Renal cortex interstitium (tissue), 11 donors: ENCODE data around the gene HES4. TPM values are rescaled to one million over a fixed set of nuclear protein-coding genes. Genes with fewer than 3 reads are reported as not detected.
A peak's percentile ranks its signal among the peaks of the same experiment; 100 is the strongest.
"Not testable (repeated sequence)": the region's sequence is repeated elsewhere in the genome, so short reads cannot be mapped to it uniquely, and the experiment has no call there.

Experiments
- DNase-seq, 11 donors: peaks; one replicate each; pipeline ENCODE4 v3.0.0-alpha.2; 2013; ENCODE audit warnings: low read depth in 9 of 11, low spot score in 4 of 11; ENCODE audit errors: extremely low read depth in 1 of 11
- polyA plus RNA-seq, 3 donors: library from polyadenylated mRNA; unstranded; fragments of 120-200 nt; gene quantifications; one replicate each; pipeline ENCODE4 v1.2.1, GENCODE V29; 2013; ENCODE audit not compliant: insufficient read length in 3 of 3

HES4 gene
- polyA plus RNA-seq, 3 donors, result 17.3 to 50.1 (median 39.7) TPM

DNA sequence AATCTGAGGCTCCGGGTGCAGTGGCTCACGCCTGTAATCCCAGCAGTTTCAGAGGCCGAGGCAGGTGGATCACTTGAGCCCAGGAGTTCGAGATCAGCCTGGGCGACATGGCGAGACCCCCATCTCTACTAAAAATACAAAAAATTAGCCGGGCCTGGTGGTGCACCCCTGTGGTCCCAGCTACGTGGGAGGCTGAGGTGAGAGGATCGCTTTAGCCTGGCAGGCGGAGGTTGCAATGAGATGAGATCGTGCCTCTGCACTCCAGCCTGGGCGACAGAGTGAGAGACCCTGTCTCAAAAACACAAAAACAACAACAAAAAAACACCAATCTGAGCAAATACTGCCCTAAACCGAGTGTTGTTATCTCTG is 12.8 kb upstream of the HES4 start:
- DNase-seq, result not testable (repeated sequence)

GRCh38 chr1:1011396-1011949 is 11.6 kb upstream of the HES4 start:
- DNase-seq, result no peak

GRCh38 chr1:1010131-1010530 is 10.2 kb upstream of the HES4 start:
- not testable (repeated sequence) for DNase-seq

- DNase-seq, result no peak
Measured at GRCh38 chr1:1006305-1007159, 6.6 kb upstream of the HES4 start.

DNA sequence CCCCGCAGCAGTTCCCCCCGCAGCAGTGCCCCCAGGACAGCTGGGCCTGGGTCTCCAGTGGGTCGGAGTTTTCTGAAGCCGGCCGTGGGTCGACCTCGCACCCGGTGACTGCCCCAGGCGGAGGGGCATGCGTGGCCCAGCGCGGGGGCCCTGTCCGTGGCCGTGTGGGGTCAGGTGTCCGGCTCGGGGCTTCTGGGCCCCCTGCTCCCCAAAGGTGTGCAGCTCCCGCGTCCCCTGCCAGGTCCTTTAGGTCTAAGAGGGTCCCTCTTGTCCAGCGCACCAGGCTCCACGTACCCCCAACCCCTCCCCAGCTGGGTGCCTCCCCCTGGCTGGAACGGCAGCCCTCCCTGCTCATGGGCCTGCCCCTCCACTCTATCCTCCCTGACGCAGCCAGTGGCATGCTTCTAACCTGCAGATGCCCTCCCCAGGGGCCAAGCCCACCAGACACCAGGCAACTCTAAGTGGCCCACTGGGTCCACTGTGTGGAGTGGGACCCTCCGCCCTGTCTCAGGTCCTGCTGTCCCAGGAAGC is 5.9 kb upstream of the HES4 start:
- DNase-seq, result no peak

DNA sequence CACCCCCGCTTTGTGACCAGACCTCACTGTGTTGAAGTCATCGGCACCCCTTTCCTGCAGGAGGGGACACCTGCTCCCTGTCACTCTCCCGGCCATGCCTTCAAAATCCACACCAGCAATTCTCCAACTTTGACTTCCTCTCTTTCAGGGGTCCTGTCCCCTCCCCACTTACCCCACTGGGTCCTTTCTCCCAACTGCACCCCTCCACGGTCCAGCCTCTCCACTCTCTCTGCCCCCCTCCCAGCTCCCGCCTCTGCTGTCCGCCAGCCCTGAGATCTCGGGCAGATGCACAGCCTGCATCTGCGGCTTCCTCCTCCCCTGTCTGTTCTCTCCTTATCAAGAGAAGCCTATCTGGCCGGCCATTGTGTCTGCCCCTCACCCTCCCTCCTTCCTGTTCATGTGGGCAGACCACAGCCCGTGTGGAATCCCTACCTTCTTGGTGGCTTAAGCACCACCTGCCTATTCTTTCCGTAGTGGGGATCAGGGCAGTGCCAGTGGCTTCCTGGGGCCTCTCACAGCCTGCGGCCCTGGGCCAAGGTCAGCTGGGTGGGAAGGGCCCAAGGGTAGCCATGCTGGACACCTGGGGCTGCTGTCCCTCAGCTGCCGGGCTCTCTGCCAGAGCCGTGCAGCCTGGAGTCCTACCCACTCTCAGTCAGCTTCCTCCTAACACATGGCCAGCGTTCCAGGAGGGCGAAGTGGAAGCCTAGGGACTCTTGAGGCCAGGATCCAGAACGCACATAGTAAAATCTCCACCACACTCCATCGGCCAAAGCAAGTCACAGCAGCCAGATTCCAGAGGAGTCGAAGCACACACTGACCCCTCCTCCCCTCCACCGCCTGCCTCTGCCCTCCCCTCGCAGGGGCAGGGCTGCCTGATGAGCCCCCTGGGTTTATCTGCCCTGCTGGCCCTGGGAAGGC is 5.1 kb upstream of the HES4 start:
- no peak for DNase-seq

- no peak for DNase-seq
Measured at GRCh38 chr1:1004420-1004779, 4.5 kb upstream of the HES4 start.

- DNase-seq, result no peak
Measured at GRCh38 chr1:1003618-1004419, 3.9 kb upstream of the HES4 start.

GRCh38 chr1:1001057-1001783 is 1.3 kb upstream of the HES4 start:
- DNase-seq, result no peak

GRCh38 chr1:1000357-1001056 is 610 bp upstream of the HES4 start:
- peak in 3 of 11 donors; percentile 68 to 79 (median 72) for DNase-seq

DNA sequence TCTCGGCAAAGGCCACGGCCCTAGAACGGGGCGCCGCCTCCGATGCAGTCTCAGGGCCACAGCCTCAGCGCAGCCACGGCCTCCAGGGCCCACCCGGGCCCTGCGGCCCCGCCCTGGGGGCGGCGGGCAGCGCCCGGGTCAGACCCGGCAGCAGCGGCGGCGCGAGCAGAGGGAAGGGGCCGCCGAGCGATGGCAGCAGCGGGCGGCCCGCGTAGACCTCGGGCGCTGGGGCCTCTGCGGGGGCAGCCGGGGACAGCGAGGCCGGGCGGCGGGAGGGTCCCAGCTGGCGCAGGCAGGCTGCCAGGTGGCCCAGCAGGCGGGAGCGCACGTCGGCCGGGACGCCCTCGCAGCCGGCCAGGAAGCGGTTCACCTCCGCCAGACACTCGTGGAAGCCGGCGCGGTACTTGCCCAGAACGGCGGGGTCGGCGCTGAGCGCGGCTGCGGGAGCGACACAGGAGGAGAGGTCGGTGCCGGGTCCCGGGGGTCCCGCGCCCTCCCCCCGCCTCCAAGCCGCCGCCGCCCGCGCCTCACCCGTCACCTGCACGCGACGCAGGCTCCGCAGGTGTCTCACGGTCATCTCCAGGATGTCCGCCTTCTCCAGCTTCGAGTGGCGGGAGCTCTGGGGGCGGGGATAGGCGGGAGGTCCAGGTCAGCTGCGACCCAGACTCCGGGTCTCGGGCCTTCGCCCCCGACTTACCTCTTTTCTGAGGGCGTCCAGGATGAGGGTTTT is 737 bp downstream of the HES4 start:
- DNase-seq, result no peak

DNA sequence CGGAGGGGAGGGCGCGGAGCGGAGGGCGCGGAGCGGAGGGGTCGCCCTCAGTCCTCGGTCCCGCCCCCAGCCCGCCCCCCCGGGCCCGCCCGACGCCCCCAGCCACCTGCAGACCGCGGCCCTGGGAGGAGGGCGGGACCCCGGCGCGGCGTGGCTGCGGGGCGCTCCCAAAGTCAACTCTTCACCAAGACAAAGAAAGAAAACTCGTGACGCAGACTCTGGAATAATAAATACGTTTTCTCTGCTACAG is 1.2 kb downstream of the HES4 start:
- DNase-seq, result no peak

DNA sequence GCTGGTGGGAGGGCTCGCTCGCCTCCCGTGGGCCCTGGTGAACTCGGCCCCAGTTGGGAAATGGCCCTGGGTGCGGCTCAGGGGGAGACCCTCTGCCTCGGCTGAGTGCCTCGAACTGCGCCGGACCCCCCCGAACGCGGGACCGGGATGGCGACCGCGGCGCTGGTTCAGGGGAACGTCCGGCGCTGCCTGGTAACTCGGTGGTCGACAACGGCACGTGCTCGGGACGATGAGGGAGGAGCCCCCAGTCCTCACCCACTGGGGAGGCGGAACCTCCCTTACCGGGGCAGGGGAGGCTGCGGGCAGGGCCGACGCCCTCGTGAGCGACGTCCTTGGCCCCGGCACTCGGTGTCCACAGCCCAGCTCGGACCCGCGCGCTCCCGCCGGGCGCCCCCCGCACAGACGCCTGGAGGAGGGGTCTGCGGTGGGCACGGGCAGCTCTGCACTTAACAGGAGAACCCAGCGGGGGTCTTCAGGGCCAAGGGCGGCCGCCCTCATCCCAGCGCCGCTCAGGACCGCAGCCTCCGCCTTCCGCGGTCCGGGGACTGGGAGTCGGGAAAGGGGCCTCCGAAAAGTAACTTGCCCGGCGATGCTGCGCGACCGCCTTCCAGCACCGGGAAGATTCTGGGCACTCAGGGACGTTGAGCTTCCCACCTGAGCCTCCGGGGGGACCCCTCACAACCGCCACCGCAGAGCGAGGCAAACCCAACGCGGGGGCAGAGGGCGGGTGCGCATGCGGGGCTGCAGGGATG is 1.7 kb downstream of the HES4 start:
- DNase-seq, result no peak

GRCh38 chr1:997713-997992 is 2.2 kb downstream of the HES4 start:
- no peak for DNase-seq

DNA sequence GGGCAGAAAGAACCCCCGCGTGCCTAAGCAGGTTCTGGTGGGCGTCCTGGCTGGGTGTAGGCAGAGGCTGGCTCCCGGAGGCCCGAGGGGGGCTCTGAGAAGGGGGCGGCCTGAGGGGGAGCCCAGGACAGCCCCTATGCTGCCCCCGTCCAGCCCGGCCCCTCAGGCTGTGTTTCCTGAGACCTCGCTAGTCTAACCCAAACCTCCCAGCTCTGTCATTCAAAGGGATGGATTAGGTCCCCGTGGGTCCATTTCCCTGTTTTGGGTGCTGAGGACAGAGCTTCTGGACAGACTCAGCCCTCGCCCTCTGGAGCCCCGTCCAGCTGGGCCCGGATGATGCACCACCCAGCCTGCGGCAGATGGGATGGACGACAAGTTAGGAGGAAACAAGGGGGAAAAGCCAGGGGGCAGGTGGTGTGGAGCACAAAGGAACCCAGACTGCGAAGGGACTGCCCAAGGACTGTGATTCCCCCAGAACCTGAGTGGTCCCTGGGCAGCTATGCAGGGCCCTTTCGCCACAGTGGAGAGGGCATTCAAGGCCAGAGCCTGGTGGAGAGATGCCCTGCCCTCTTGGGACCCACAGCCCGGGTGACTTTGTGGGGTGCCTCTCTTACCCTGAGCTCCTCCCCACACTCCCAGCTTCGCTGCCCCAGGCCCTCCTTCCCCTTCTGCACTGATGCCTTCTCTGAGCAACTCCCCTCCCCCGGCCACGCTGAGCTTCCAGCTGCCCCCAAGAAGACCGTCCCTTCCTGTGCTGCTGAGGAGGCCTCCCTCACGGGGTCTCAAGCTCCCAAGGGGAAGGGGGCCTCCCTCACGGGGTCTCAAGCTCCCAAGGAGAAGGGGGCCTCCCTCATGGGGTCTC is 2.8 kb downstream of the HES4 start:
- DNase-seq, result no peak
